Muscle of leg (tissue), 11 donors: ENCODE measurements around the gene TEX29. TPM values are rescaled to one million over a fixed set of nuclear protein-coding genes. Genes with fewer than 3 reads are reported as not detected.

Source experiments
- DNase-seq: peaks from one replicate; pipeline ENCODE4 v3.0.0; 2013
- H3K27ac ChIP-seq: one replicate; pipeline ENCODE4 v1.5.1; 2013; ENCODE audit warnings: mild to moderate bottlenecking, low read length, control low read depth
- H3K27me3 ChIP-seq: one replicate; pipeline ENCODE4 v1.6.1; 2013; ENCODE audit warnings: low read length; ENCODE audit not compliant: control insufficient read depth, insufficient read depth
- H3K36me3 ChIP-seq: one replicate; pipeline ENCODE4 v1.6.1; 2013; ENCODE audit warnings: low read length; ENCODE audit not compliant: control insufficient read depth, insufficient read depth
- H3K4me1 ChIP-seq: one replicate; pipeline ENCODE4 v1.6.1; 2013; ENCODE audit warnings: low read length; ENCODE audit not compliant: control insufficient read depth, insufficient read depth
- H3K4me3 ChIP-seq: one replicate; pipeline ENCODE4 v1.5.1; 2013; ENCODE audit warnings: low read length, control low read depth
- H3K9me3 ChIP-seq: replicated peaks from 2 replicates; pipeline ENCODE4 v1.6.1; 2013; ENCODE audit warnings: low read depth, low read length; ENCODE audit not compliant: control insufficient read depth
- whole genome bisulfite sequencing: methylation state at CpG from one replicate; pipeline ENCODE4 v1.1.5; 2013; ENCODE audit warnings: missing lambda C conversion rate; ENCODE audit not compliant: insufficient coverage; 5-methylcytosine and 5-hydroxymethylcytosine counted together
- polyA plus RNA-seq, 8 donors: library from polyadenylated mRNA; unstranded; fragments of 120-200 nt; gene quantifications; one replicate each; pipeline versions ENCODE4 v1.2.1 to v1.2.3, GENCODE V29; 2013; ENCODE audit warnings: inconsistent platforms in 1 of 8, low replicate concordance in 1 of 8; ENCODE audit not compliant: insufficient read length in 8 of 8, insufficient read depth in 1 of 8
- total RNA-seq: library from RNA; stranded (reverse); fragments of 120-200 nt; gene quantifications from one replicate; pipeline ENCODE4 v1.2.4, GENCODE V29; 2013

The TEX29 gene
- total and polyA plus RNA-seq, 9 donors: 0.15 to 0.67 (median 0.36) TPM

GRCh38 chr13:111367340-111367739, 46.9 kb downstream of the TEX29 start:
- Histone ChIP-seq H3K9me3 (no peaks in the 10 kb centered on the region), H3K4me3 (no peak overlapping the region), H3K36me3 (no peaks in the 10 kb centered on the region), H3K27ac (no peak overlapping the region), H3K27me3 (peaks cover 9% of the 10 kb centered on the region), H3K4me1 (no peaks in the 10 kb centered on the region)
- no peak for DNase-seq
- WGBS: no CpG with 5 or more reads among the region's 2 CpGs

GRCh38 chr13:111368091-111368490, 47.6 kb downstream of the TEX29 start:
- Histone ChIP-seq H3K27me3 (peaks cover 9% of the 10 kb centered on the region), H3K4me3 (no peak overlapping the region), H3K4me1 (no peaks in the 10 kb centered on the region), H3K9me3 (no peaks in the 10 kb centered on the region), H3K27ac (no peak overlapping the region), H3K36me3 (no peaks in the 10 kb centered on the region)
- WGBS: 100% methylated on average over 1 of the region's 4 CpGs
- no peak for DNase-seq

GRCh38 chr13:111370147-111370546, 49.7 kb downstream of the TEX29 start:
- WGBS: 95% methylated on average over 2 of the region's 5 CpGs
- peaks cover 2% of the 10 kb centered on the region for H3K27me3 ChIP-seq
- H3K27ac ChIP-seq: no peak overlapping the region
- no peaks in the 10 kb centered on the region for H3K36me3 ChIP-seq
- no peak overlapping the region for H3K4me3 ChIP-seq
- no peaks in the 10 kb centered on the region for H3K9me3 ChIP-seq
- H3K4me1 ChIP-seq: no peaks in the 10 kb centered on the region
- no peak for DNase-seq

GRCh38 chr13:111370570-111371535, 50.4 kb downstream of the TEX29 start:
- WGBS: 73% methylated on average over 18 of the region's 29 CpGs
- H3K27ac ChIP-seq: no peak overlapping the region
- no peaks in the 10 kb centered on the region for H3K4me1 ChIP-seq
- no peaks in the 10 kb centered on the region for H3K9me3 ChIP-seq
- no peak for DNase-seq
- no peaks in the 10 kb centered on the region for H3K36me3 ChIP-seq
- peaks cover 2% of the 10 kb centered on the region for H3K27me3 ChIP-seq
- H3K4me3 ChIP-seq: no peak overlapping the region

- Histone ChIP-seq H3K4me1 (no peaks in the 10 kb centered on the region), H3K4me3 (no peak overlapping the region), H3K9me3 (no peaks in the 10 kb centered on the region), H3K27ac (no peak overlapping the region), H3K27me3 (peaks cover 2% of the 10 kb centered on the region), H3K36me3 (no peaks in the 10 kb centered on the region)
- WGBS: 47% methylated on average over 4 of the region's 7 CpGs
- no peak for DNase-seq
Measured at GRCh38 chr13:111371720-111372119, 51.3 kb downstream of the TEX29 start.

GRCh38 chr13:111372651-111373425, 52.4 kb downstream of the TEX29 start:
- no peaks in the 10 kb centered on the region for H3K4me1 ChIP-seq
- no peak for DNase-seq
- H3K27me3 ChIP-seq: peaks cover 2% of the 10 kb centered on the region
- H3K9me3 ChIP-seq: no peaks in the 10 kb centered on the region
- no peaks in the 10 kb centered on the region for H3K36me3 ChIP-seq
- WGBS: 64% methylated on average over 7 of the region's 23 CpGs
- no peak overlapping the region for H3K27ac ChIP-seq
- no peak overlapping the region for H3K4me3 ChIP-seq

- Histone ChIP-seq H3K27me3 (peaks cover 2% of the 10 kb centered on the region), H3K4me3 (no peak overlapping the region), H3K9me3 (no peaks in the 10 kb centered on the region), H3K27ac (no peak overlapping the region), H3K4me1 (no peaks in the 10 kb centered on the region), H3K36me3 (no peaks in the 10 kb centered on the region)
- 71% methylated on average over 5 of the region's 6 CpGs for WGBS
- DNase-seq: no peak
Measured at GRCh38 chr13:111373486-111373885, 53.0 kb downstream of the TEX29 start.

- DNase-seq: no peak
- Histone ChIP-seq H3K36me3 (no peaks in the 10 kb centered on the region), H3K4me3 (no peak overlapping the region), H3K27me3 (peaks cover 9% of the 10 kb centered on the region), H3K4me1 (no peaks in the 10 kb centered on the region), H3K9me3 (peaks cover 4% of the 10 kb centered on the region), H3K27ac (no peak overlapping the region)
- WGBS: 89% methylated on average over 3 of the region's 5 CpGs
Measured at GRCh38 chr13:111380431-111380830, 60.0 kb downstream of the TEX29 start.

- Histone ChIP-seq H3K36me3 (no peaks in the 10 kb centered on the region), H3K4me3 (no peak overlapping the region), H3K9me3 (peaks cover 4% of the 10 kb centered on the region), H3K27ac (no peak overlapping the region), H3K4me1 (no peaks in the 10 kb centered on the region), H3K27me3 (peaks cover 9% of the 10 kb centered on the region)
- WGBS: 35% methylated on average over 2 of the region's 2 CpGs
- DNase-seq: no peak
Measured at GRCh38 chr13:111382411-111382810, 62.0 kb downstream of the TEX29 start.

- Histone ChIP-seq H3K4me3 (no peak overlapping the region), H3K36me3 (no peaks in the 10 kb centered on the region), H3K4me1 (no peaks in the 10 kb centered on the region), H3K27ac (no peak overlapping the region), H3K9me3 (peaks cover 4% of the 10 kb centered on the region), H3K27me3 (peaks cover 9% of the 10 kb centered on the region)
- no peak for DNase-seq
- no CpG with 5 or more reads among the region's 2 CpGs for WGBS
Measured at GRCh38 chr13:111382877-111383276, 62.4 kb downstream of the TEX29 start.
